DND-41 (cell line): ENCODE data around the gene MCU.

Source experiments
- ATAC-seq: fragments of 200-7000 bp; cut with Tn5 transposase; 3 replicates; pipeline ENCODE4 v1.9.1; 2021; ENCODE audit warnings: low read depth; ENCODE audit not compliant: insufficient read depth
- DNase-seq: peaks from one replicate; pipeline ENCODE4 v3.0.0-alpha.2; 2020
- H2AFZ ChIP-seq: 2 replicates; pipeline ENCODE4 v1.6.0; 2012; ENCODE audit warnings: low read depth, low read length
- H3K27ac ChIP-seq: 2 replicates; pipeline ENCODE4 v1.5.1; 2012; ENCODE audit warnings: low read length, inconsistent platforms
- H3K27me3 ChIP-seq: fragments of 200-600 bp; sonication (generic); 2 replicates; pipeline ENCODE4 v1.6.0; 2012; ENCODE audit warnings: low read length, mild to moderate bottlenecking, inconsistent platforms; ENCODE audit not compliant: insufficient read depth, poor library complexity
- H3K36me3 ChIP-seq: 2 replicates; pipeline ENCODE4 v1.5.1; 2012; ENCODE audit warnings: low read length, inconsistent platforms; ENCODE audit not compliant: insufficient read depth
- H3K4me1 ChIP-seq: 2 replicates; pipeline ENCODE4 v1.5.1; 2012; ENCODE audit warnings: mild to moderate bottlenecking, low read length; ENCODE audit not compliant: insufficient read depth
- H3K4me2 ChIP-seq: 2 replicates; pipeline ENCODE4 v1.6.0; 2012; ENCODE audit warnings: mild to moderate bottlenecking, moderate library complexity, low read length, inconsistent platforms; ENCODE audit not compliant: insufficient read depth
- H3K4me3 ChIP-seq, 2 experiments: fragments of 200-600 bp in 1 of 2; shearing (Covaris generic) in 1 of 2; 2 replicates each; pipeline ENCODE4 v1.5.1; 2012 to 2016; ENCODE audit warnings: inconsistent platforms in 2 of 2, low read length in 2 of 2, mild to moderate bottlenecking in 2 of 2, low read depth in 1 of 2, moderate library complexity in 1 of 2
- H3K79me2 ChIP-seq: 2 replicates; pipeline ENCODE4 v1.6.0; 2012; ENCODE audit warnings: low read length, inconsistent platforms; ENCODE audit not compliant: insufficient read depth
- H3K9ac ChIP-seq: 2 replicates; pipeline ENCODE4 v1.6.0; 2012; ENCODE audit warnings: low read depth, mild to moderate bottlenecking, inconsistent platforms, low read length, moderate library complexity
- H3K9me3 ChIP-seq: 2 replicates; pipeline ENCODE4 v1.5.1; 2012; ENCODE audit warnings: low read length, moderate library complexity, mild to moderate bottlenecking, inconsistent platforms; ENCODE audit not compliant: insufficient read depth, severe bottlenecking
- H4K20me1 ChIP-seq: 2 replicates; pipeline ENCODE4 v1.6.0; 2012; ENCODE audit warnings: low read length; ENCODE audit not compliant: insufficient read depth
- CTCF ChIP-seq: IDR thresholded peaks from 2 replicates; pipeline ENCODE4 v1.5.1; 2012; ENCODE audit warnings: borderline replicate concordance, low read length, moderate library complexity, mild to moderate bottlenecking; ENCODE audit not compliant: poor library complexity, severe bottlenecking; ENCODE audit errors: extremely low read depth
- EZH2 ChIP-seq: IDR thresholded peaks from 3 replicates; pipeline ENCODE4 v1.6.1; 2012; ENCODE audit warnings: borderline replicate concordance, low read depth, mild to moderate bottlenecking, moderate library complexity, low read length, inconsistent platforms; ENCODE audit not compliant: severe bottlenecking

The MCU gene

GRCh38 chr10:72759584-72759983 is 67.6 kb downstream of the MCU start:
- 0 out of 2 replicates have a peak, but pooled peaks cover 4% of the 10 kb centered on the region for H4K20me1 ChIP-seq
- no peak for DNase-seq
- no peak overlapping the region for H3K4me2 ChIP-seq
- H3K27me3 ChIP-seq, result no peaks in the 10 kb centered on the region
- ATAC-seq, result no peak
- H3K79me2 ChIP-seq, result peaks cover 4% of the 10 kb centered on the region; the same call in 1 of the 2 replicates
- no peak overlapping the region for H3K4me3 ChIP-seq
- H3K4me1 ChIP-seq, result no peaks in the 10 kb centered on the region
- no peaks in the 10 kb centered on the region for H3K9me3 ChIP-seq
- no peak overlapping the region for H3K27ac ChIP-seq
- H3K36me3 ChIP-seq, result no peaks in the 10 kb centered on the region
- no peak overlapping the region for H2AFZ ChIP-seq
- TF ChIP-seq CTCF (no peak), EZH2 (no peak)
- H3K9ac ChIP-seq, result no peak overlapping the region

GRCh38 chr10:72761498-72761897 is 69.6 kb downstream of the MCU start:
- Histone ChIP-seq H4K20me1 (0 out of 2 replicates have a peak, but pooled peaks cover 1% of the 10 kb centered on the region), H3K4me1 (no peaks in the 10 kb centered on the region), H3K27ac (no peak overlapping the region), H3K9ac (no peak overlapping the region), H2AFZ (no peak overlapping the region), H3K4me3 (no peak overlapping the region), H3K27me3 (no peaks in the 10 kb centered on the region), H3K4me2 (no peak overlapping the region), H3K79me2 (peaks cover 2% of the 10 kb centered on the region; the same call in 1 of the 2 replicates), H3K9me3 (no peaks in the 10 kb centered on the region), H3K36me3 (no peaks in the 10 kb centered on the region)
- DNase-seq (no peak), ATAC-seq (no peak)
- TF ChIP-seq CTCF (no peak), EZH2 (no peak)

- H3K4me2 ChIP-seq, result no peak overlapping the region
- no peak for ATAC-seq
- H3K4me3 ChIP-seq, result no peak overlapping the region
- TF ChIP-seq CTCF, result no peak
- no peak for TF ChIP-seq EZH2
- no peaks in the 10 kb centered on the region for H3K4me1 ChIP-seq
- DNase-seq, result no peak
- no peak overlapping the region for H3K9ac ChIP-seq
- H3K27ac ChIP-seq, result no peak overlapping the region
- H2AFZ ChIP-seq, result no peak overlapping the region
- no peaks in the 10 kb centered on the region for H4K20me1 ChIP-seq
- no peaks in the 10 kb centered on the region for H3K36me3 ChIP-seq
- no peaks in the 10 kb centered on the region for H3K9me3 ChIP-seq
- no peaks in the 10 kb centered on the region; the same call in none of the 2 replicates for H3K79me2 ChIP-seq
- no peaks in the 10 kb centered on the region for H3K27me3 ChIP-seq
Observed at GRCh38 chr10:72762042-72762441, 70.1 kb downstream of the MCU start.

GRCh38 chr10:72763201-72763600 is 71.3 kb downstream of the MCU start:
- no peaks in the 10 kb centered on the region; the same call in 1 of the 2 replicates for H3K79me2 ChIP-seq
- ATAC-seq, result no peak
- no peaks in the 10 kb centered on the region for H3K36me3 ChIP-seq

More at GRCh38 chr10:72763201-72763600, 71.3 kb downstream of the MCU start:
- TF ChIP-seq EZH2, result no peak
- TF ChIP-seq CTCF, result no peak
- Histone ChIP-seq H3K9me3 (no peaks in the 10 kb centered on the region), H4K20me1 (no peaks in the 10 kb centered on the region), H2AFZ (no peak overlapping the region), H3K4me3 (no peak overlapping the region), H3K27ac (no peak overlapping the region), H3K27me3 (no peaks in the 10 kb centered on the region), H3K9ac (no peak overlapping the region), H3K4me1 (no peaks in the 10 kb centered on the region), H3K4me2 (no peak overlapping the region)
- no peak for DNase-seq
